Measurements from ENCODE around the gene DDI2.
A peak's percentile ranks its signal among the peaks of the same experiment; 100 is the strongest.
"Not testable (repeated sequence)": the region's sequence is repeated elsewhere in the genome, so short reads cannot be mapped to it uniquely, and the experiment has no call there.

DDI2 gene

DNA sequence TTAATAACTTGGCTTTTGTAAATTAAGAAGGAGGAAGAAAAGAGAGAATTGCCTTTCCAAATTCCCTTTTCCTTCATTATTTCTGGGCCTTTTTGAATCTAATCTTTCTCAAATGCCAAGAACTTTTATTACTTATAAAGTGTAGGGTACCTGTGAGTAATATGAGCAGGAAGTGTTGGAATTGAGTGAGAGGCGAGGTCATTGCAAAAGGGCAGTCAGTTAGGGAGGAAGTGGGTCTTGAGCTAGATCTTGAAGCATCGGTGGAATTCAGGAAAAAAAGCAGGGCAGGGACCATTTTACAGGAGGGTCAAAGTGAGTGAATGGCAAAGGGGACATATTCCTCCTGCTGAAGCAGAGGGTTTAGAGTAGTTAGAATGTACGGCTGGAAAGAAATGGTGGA is 23.4 kb downstream of the DDI2 start:
- Histone ChIP-seq H3K4me1 (ENCODE audit: control insufficient read depth, insufficient read depth, low read depth, low read length) (peaks cover 2% of the 10 kb centered on the region), H3K18ac (ENCODE audit: low read depth in 1 of 2, low read length in 2 of 2) (no peak overlapping the region), H3K27ac (ENCODE audit: low read length, poor library complexity, severe bottlenecking) (no peak overlapping the region), H2BK12ac (ENCODE audit: low read length in 2 of 2) (no peak overlapping the region), H3K27me3 (ENCODE audit: control insufficient read depth in 1 of 2, insufficient read depth in 1 of 2, low read length in 2 of 2) (no peaks in the 10 kb centered on the region), H3K14ac (ENCODE audit: low read length in 2 of 2) (no peak overlapping the region), H2BK5ac (ENCODE audit: low read depth, low read length, poor library complexity, severe bottlenecking) (no peak overlapping the region), H4K91ac (ENCODE audit: low read length) (no peak overlapping the region), H4K8ac (ENCODE audit: low read length) (no peak overlapping the region), H3K4me2 (ENCODE audit: low read length, poor library complexity, severe bottlenecking) (no peak overlapping the region), H2BK120ac (ENCODE audit: low read depth, low read length) (no peak overlapping the region), H2AK5ac (ENCODE audit: low read length, severe bottlenecking) (no peak overlapping the region), H3K9me3 (ENCODE audit: control insufficient read depth, low read length) (no peaks in the 10 kb centered on the region), H3K4me3 (ENCODE audit: insufficient read depth in 1 of 2, low read depth in 1 of 2, low read length in 2 of 2) (no peak overlapping the region), H3K79me1 (replicated peaks; ENCODE audit: low read length, poor library complexity, severe bottlenecking) (peaks cover 24% of the 10 kb centered on the region), H3K23ac (ENCODE audit: low read length in 2 of 2) (no peak overlapping the region), H3K9ac (ENCODE audit: low read length) (no peak overlapping the region), H3K4ac (ENCODE audit: low read depth in 1 of 2, low read length in 2 of 2) (no peak overlapping the region), H3K36me3 (ENCODE audit: control insufficient read depth in 1 of 2, insufficient read depth in 2 of 2, low read depth in 1 of 2, low read length in 2 of 2) (peaks cover 29 to 91% of the 10 kb centered on the region in 2 experiments), H2BK15ac (ENCODE audit: low read depth, poor library complexity, severe bottlenecking) (no peak overlapping the region), H2AFZ (ENCODE audit: low read depth, low read length) (no peak overlapping the region)
- no peak for DNase-seq
- WGBS, result 74% methylated on average over 3 of the region's 3 CpGs

DNA sequence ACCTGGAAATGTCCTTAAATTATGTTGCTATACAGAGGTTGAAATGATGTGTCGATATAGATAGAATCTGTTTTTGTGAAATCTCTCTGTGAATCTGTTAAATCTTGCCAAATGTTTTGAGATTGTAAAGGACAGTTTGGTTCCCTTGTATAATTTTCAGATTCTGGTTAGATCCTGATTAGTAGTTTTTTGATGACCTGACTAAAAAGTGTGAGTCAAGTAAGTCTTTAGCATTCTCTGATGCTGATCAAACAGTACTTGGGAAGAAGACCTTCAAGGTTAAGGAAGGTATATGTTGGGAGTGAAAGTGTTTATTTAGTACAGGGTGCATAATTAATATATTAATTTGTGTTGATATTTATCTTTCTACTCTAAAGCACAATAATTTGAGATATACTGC is 32.7 kb downstream of the DDI2 start:
- H3K27me3 ChIP-seq (ENCODE audit: control insufficient read depth in 1 of 2, insufficient read depth in 1 of 2, low read length in 2 of 2), result no peaks in the 10 kb centered on the region
- H2BK5ac ChIP-seq (ENCODE audit: low read depth, low read length, poor library complexity, severe bottlenecking), result no peak overlapping the region
- H3K14ac ChIP-seq (ENCODE audit: low read length in 2 of 2), result no peak overlapping the region
- H2BK120ac ChIP-seq (ENCODE audit: low read depth, low read length), result no peak overlapping the region
- no peak overlapping the region for H3K4me3 ChIP-seq (ENCODE audit: insufficient read depth in 1 of 2, low read depth in 1 of 2, low read length in 2 of 2)
- no peak overlapping the region for H4K91ac ChIP-seq (ENCODE audit: low read length)
- no peak overlapping the region for H3K4me2 ChIP-seq (ENCODE audit: low read length, poor library complexity, severe bottlenecking)
- no peak for DNase-seq
- no peak overlapping the region for H4K8ac ChIP-seq (ENCODE audit: low read length)
- no peaks in the 10 kb centered on the region for H3K9me3 ChIP-seq (ENCODE audit: control insufficient read depth, low read length)
- H2BK12ac ChIP-seq (ENCODE audit: low read length in 2 of 2), result no peak overlapping the region
- H2AK5ac ChIP-seq (ENCODE audit: low read length, severe bottlenecking), result no peak overlapping the region
- H3K36me3 ChIP-seq (ENCODE audit: control insufficient read depth in 1 of 2, insufficient read depth in 2 of 2, low read depth in 1 of 2, low read length in 2 of 2), result peaks cover 28 to 85% of the 10 kb centered on the region in 2 experiments
- no peaks in the 10 kb centered on the region for H3K4me1 ChIP-seq (ENCODE audit: control insufficient read depth, insufficient read depth, low read depth, low read length)
- peak overlapping the region; percentile 74 for H3K9ac ChIP-seq (ENCODE audit: low read length)
- H3K79me1 ChIP-seq (replicated peaks; ENCODE audit: low read length, poor library complexity, severe bottlenecking), result peaks cover 22% of the 10 kb centered on the region
- H3K27ac ChIP-seq (ENCODE audit: low read length, poor library complexity, severe bottlenecking), result no peak overlapping the region
- H3K23ac ChIP-seq (ENCODE audit: low read length in 2 of 2), result no peak overlapping the region
- H2BK15ac ChIP-seq (ENCODE audit: low read depth, poor library complexity, severe bottlenecking), result no peak overlapping the region
- 98% methylated on average over 1 of the region's 1 CpG for WGBS
- no peak overlapping the region for H2AFZ ChIP-seq (ENCODE audit: low read depth, low read length)
- no peak overlapping the region for H3K18ac ChIP-seq (ENCODE audit: low read depth in 1 of 2, low read length in 2 of 2)
- H3K4ac ChIP-seq (ENCODE audit: low read depth in 1 of 2, low read length in 2 of 2), result no peak overlapping the region

DNA sequence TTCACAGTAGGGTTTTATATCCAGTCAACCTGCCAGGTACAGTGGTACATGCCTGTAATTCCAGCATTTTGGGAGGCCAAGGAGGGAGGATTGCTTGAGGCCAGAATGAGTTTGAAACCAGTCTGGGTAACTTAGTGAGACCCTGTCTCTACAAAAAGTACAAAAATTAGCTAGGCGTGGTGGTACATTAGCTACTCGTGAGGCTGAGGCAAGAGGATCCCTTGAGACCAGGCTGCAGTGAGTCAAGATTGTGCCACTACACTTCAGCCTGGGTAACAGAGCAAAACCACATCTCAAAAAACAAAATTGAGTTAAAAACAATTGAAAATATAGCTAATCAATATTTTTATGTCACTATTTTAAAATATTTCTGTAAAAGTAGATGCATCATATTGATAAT is 33.2 kb downstream of the DDI2 start:
- Histone ChIP-seq H3K36me3 (ENCODE audit: control insufficient read depth in 1 of 2, insufficient read depth in 2 of 2, low read depth in 1 of 2, low read length in 2 of 2) (peaks cover 27 to 84% of the 10 kb centered on the region in 2 experiments), H4K91ac (ENCODE audit: low read length) (no peak overlapping the region), H3K4me2 (ENCODE audit: low read length, poor library complexity, severe bottlenecking) (no peak overlapping the region), H3K9ac (ENCODE audit: low read length) (peak overlapping the region; percentile 74), H3K27ac (ENCODE audit: low read length, poor library complexity, severe bottlenecking) (no peak overlapping the region), H3K23ac (ENCODE audit: low read length in 2 of 2) (no peak overlapping the region), H3K4ac (ENCODE audit: low read depth in 1 of 2, low read length in 2 of 2) (no peak overlapping the region), H2BK120ac (ENCODE audit: low read depth, low read length) (no peak overlapping the region), H4K8ac (ENCODE audit: low read length) (no peak overlapping the region), H2BK5ac (ENCODE audit: low read depth, low read length, poor library complexity, severe bottlenecking) (no peak overlapping the region), H2AFZ (ENCODE audit: low read depth, low read length) (no peak overlapping the region), H3K18ac (ENCODE audit: low read depth in 1 of 2, low read length in 2 of 2) (no peak overlapping the region), H3K14ac (ENCODE audit: low read length in 2 of 2) (no peak overlapping the region), H2BK12ac (ENCODE audit: low read length in 2 of 2) (no peak overlapping the region), H3K79me1 (replicated peaks; ENCODE audit: low read length, poor library complexity, severe bottlenecking) (peaks cover 19% of the 10 kb centered on the region), H2AK5ac (ENCODE audit: low read length, severe bottlenecking) (no peak overlapping the region), H3K4me1 (ENCODE audit: control insufficient read depth, insufficient read depth, low read depth, low read length) (no peaks in the 10 kb centered on the region), H3K4me3 (ENCODE audit: insufficient read depth in 1 of 2, low read depth in 1 of 2, low read length in 2 of 2) (no peak overlapping the region), H3K27me3 (ENCODE audit: control insufficient read depth in 1 of 2, insufficient read depth in 1 of 2, low read length in 2 of 2) (no peaks in the 10 kb centered on the region), H3K9me3 (ENCODE audit: control insufficient read depth, low read length) (no peaks in the 10 kb centered on the region), H2BK15ac (ENCODE audit: low read depth, poor library complexity, severe bottlenecking) (no peak overlapping the region)
- no peak for DNase-seq
- 93% methylated on average over 2 of the region's 2 CpGs for WGBS

DNA sequence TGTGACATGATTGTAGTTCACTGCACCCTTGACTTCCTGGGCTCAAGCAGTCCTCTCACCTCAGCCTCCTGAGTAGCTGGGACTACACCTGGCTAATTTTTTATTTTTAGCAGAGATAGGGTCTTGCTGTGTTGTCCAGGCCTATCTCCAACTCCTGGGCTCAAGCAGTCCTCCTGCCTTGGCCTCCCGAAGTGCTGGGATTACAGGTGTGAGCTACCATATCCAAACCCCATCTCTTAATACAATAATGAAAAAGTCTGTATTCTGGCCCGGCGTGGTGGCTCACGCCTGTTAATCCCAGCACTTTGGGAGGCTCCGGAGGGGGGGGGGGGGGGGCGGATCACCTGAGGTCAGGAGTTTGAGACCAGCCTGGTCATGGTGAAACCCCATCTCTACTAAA is 34.9 kb downstream of the DDI2 start:
- H4K8ac ChIP-seq (ENCODE audit: low read length); H3K4me2 ChIP-seq (ENCODE audit: low read length, poor library complexity, severe bottlenecking); H2BK5ac ChIP-seq (ENCODE audit: low read depth, low read length, poor library complexity, severe bottlenecking); H3K4me1 ChIP-seq (ENCODE audit: control insufficient read depth, insufficient read depth, low read depth, low read length); H3K18ac ChIP-seq (ENCODE audit: low read depth in 1 of 2, low read length in 2 of 2); H2BK15ac ChIP-seq (ENCODE audit: low read depth, poor library complexity, severe bottlenecking); H3K9me3 ChIP-seq (ENCODE audit: control insufficient read depth, low read length); H3K27ac ChIP-seq (ENCODE audit: low read length, poor library complexity, severe bottlenecking); H3K23ac ChIP-seq (ENCODE audit: low read length in 2 of 2); H3K27me3 ChIP-seq (ENCODE audit: control insufficient read depth in 1 of 2, insufficient read depth in 1 of 2, low read length in 2 of 2); H2AFZ ChIP-seq (ENCODE audit: low read depth, low read length); DNase-seq; H3K4me3 ChIP-seq (ENCODE audit: insufficient read depth in 1 of 2, low read depth in 1 of 2, low read length in 2 of 2); H4K91ac ChIP-seq (ENCODE audit: low read length); H2AK5ac ChIP-seq (ENCODE audit: low read length, severe bottlenecking); H3K14ac ChIP-seq (ENCODE audit: low read length in 2 of 2); H2BK120ac ChIP-seq (ENCODE audit: low read depth, low read length); H2BK12ac ChIP-seq (ENCODE audit: low read length in 2 of 2); H3K4ac ChIP-seq (ENCODE audit: low read depth in 1 of 2, low read length in 2 of 2); H3K9ac ChIP-seq (ENCODE audit: low read length): not testable (repeated sequence)
- WGBS, result 100% methylated on average over 2 of the region's 6 CpGs
- Histone ChIP-seq H3K36me3 (ENCODE audit: control insufficient read depth in 1 of 2, insufficient read depth in 2 of 2, low read depth in 1 of 2, low read length in 2 of 2) (peaks cover 24 to 87% of the 10 kb centered on the region in 2 experiments), H3K79me1 (replicated peaks; ENCODE audit: low read length, poor library complexity, severe bottlenecking) (peaks cover 11% of the 10 kb centered on the region)

Data from mesenchymal stem cell (in vitro differentiated cells and primary cell).